GM18520 (cell line): ENCODE measurements around the gene PTRHD1.

Source experiments
- ATAC-seq: cut with Tn5 transposase; IDR thresholded peaks from one replicate; pipeline ENCODE4 v1.9.1; 2021; ENCODE audit not compliant: unreplicated experiment

The PTRHD1 gene

GRCh38 chr2:24763843-24764242 is 29.3 kb downstream of the PTRHD1 start:
- ATAC-seq, result no peak

- ATAC-seq, result no peak
Measured at GRCh38 chr2:24762518-24762917, 30.7 kb downstream of the PTRHD1 start.

- ATAC-seq, result no peak
Measured at GRCh38 chr2:24761866-24762265, 31.3 kb downstream of the PTRHD1 start.

GRCh38 chr2:24756789-24757188 is 36.4 kb downstream of the PTRHD1 start:
- ATAC-seq, result no peak

- no peak for ATAC-seq
Measured at GRCh38 chr2:24754985-24755705, 38.0 kb downstream of the PTRHD1 start.

GRCh38 chr2:24749069-24749691 is 44.0 kb downstream of the PTRHD1 start:
- ATAC-seq, result no peak

- no peak for ATAC-seq
Measured at GRCh38 chr2:24747299-24747698, 45.9 kb downstream of the PTRHD1 start.

- ATAC-seq, result no peak
Measured at GRCh38 chr2:24745825-24746224, 47.4 kb downstream of the PTRHD1 start.

GRCh38 chr2:24744356-24744755 is 48.8 kb downstream of the PTRHD1 start:
- ATAC-seq, result no peak

GRCh38 chr2:24743924-24744323 is 49.3 kb downstream of the PTRHD1 start:
- no peak for ATAC-seq

GRCh38 chr2:24742730-24743129 is 50.5 kb downstream of the PTRHD1 start:
- no peak for ATAC-seq

GRCh38 chr2:24740142-24740541 is 53.0 kb downstream of the PTRHD1 start:
- no peak for ATAC-seq
